Measurements from ENCODE around the gene ANAPC15.

- TF ChIP-seq HLTF (IDR thresholded peaks at IDR 0.05) (no peak), ZBTB5 (IDR thresholded peaks at IDR 0.05) (no peak), SAFB2 (IDR thresholded peaks at IDR 0.05; ENCODE audit: borderline replicate concordance, low read depth, low read length, severe bottlenecking) (no peak), ZNF12 (CRISPR knock-in tag; IDR thresholded peaks at IDR 0.05) (no peak), ELF2 (CRISPR knock-in tag; IDR thresholded peaks at IDR 0.05) (no peak), NFXL1 (CRISPR knock-in tag; IDR thresholded peaks at IDR 0.05) (no peak), RFX5 (IDR thresholded peaks at IDR 0.05; ENCODE audit: low read depth, low read length) (no peak), ZNF609 (CRISPR knock-in tag; IDR thresholded peaks at IDR 0.05; ENCODE audit: borderline replicate concordance) (no peak), REST (IDR thresholded peaks at IDR 0.05; ENCODE audit: borderline replicate concordance) (no peak), REST (CRISPR knock-in tag; IDR thresholded peaks at IDR 0.05; ENCODE audit: low read depth) (no peak), POLR2AphosphoS5 (IDR thresholded peaks at IDR 0.05; ENCODE audit: control insufficient read depth, insufficient read depth, low read depth, low read length) (no peak)
These were observed 29.1 kb downstream of the ANAPC15 start for GRCh38 chr11:72083414-72083813.
